Loucy (cell line): ENCODE data around the gene CDH13.

ENCODE experiments used
- CTCF ChIP-seq: fragments of 200-600 bp; sonication (generic); conservative IDR thresholded peaks from 2 replicates; pipeline ENCODE4 v1.5.1; 2014; ENCODE audit warnings: mild to moderate bottlenecking, antibody characterized with exemption, low read length
- EZH2phosphoT487 ChIP-seq: fragments of 200-600 bp; IDR thresholded peaks from 2 replicates; pipeline ENCODE4 v1.6.1; 2018; ENCODE audit warnings: antibody characterized with exemption, mild to moderate bottlenecking, moderate library complexity, borderline replicate concordance

- TF ChIP-seq CTCF (no peak), EZH2phosphoT487 (no peak)
Measured at GRCh38 chr16:82625066-82625968, 1.5 kb upstream of the CDH13 start.
